ENCODE data around the gene GTF3C1. TPM values are rescaled to one million over a fixed set of nuclear protein-coding genes. Genes with fewer than 3 reads are reported as not detected.

GTF3C1 gene
- total RNA-seq, 2 experiments from 2014 or later: 43.6 to 44.5 TPM

GRCh38 chr16:27583634-27584033 is 33.9 kb upstream of the GTF3C1 start:
- Mint-ChIP-seq H3K4me1 (ENCODE audit: low read depth) (no peaks in the 10 kb centered on the region), H3K27ac (no peak overlapping the region), H3K27me3 (no peaks in the 10 kb centered on the region), H3K9me3 (no peaks in the 10 kb centered on the region), H3K4me3 (no peak overlapping the region), H3K36me3 (ENCODE audit: low read depth) (peaks cover 50% of the 10 kb centered on the region)
- H3K9me3 ChIP-seq (ENCODE audit: control insufficient read depth in 1 of 2, insufficient read depth in 1 of 2, low read length in 2 of 2): no peaks in the 10 kb centered on the region
- no peaks in the 10 kb centered on the region for H3K27me3 ChIP-seq (ENCODE audit: control insufficient read depth in 1 of 2, insufficient read depth in 2 of 2, low read length in 2 of 2)
- peaks cover 7% of the 10 kb centered on the region for H3K36me3 ChIP-seq (ENCODE audit: insufficient read depth, low read length)
- intact Hi-C loops (cut with DNase I, micrococcal nuclease): no loop called here
- ATAC-seq (ENCODE audit: poor library complexity) (no peak), DNase-seq (no peak)
- POLR2A ChIA-PET: no interaction called here
- H3K4me3 ChIP-seq (ENCODE audit: low read length): no peak overlapping the region
- no peak for TF ChIP-seq CTCF (IDR thresholded peaks at IDR 0.05)
- H3K27ac ChIP-seq (ENCODE audit: low read depth in 1 of 2, low read length in 2 of 2): no peak overlapping the region
- CTCF ChIA-PET: no interaction called here
- H3K4me1 ChIP-seq (ENCODE audit: insufficient read depth, low read length): no peaks in the 10 kb centered on the region

- POLR2A ChIA-PET: no interaction called here
- H3K4me3 ChIP-seq (ENCODE audit: low read length): no peak overlapping the region
- CTCF ChIA-PET: no interaction called here
- H3K27me3 ChIP-seq (ENCODE audit: control insufficient read depth in 1 of 2, insufficient read depth in 2 of 2, low read length in 2 of 2): no peaks in the 10 kb centered on the region
- no peak overlapping the region for H3K27ac Mint-ChIP-seq
- no peaks in the 10 kb centered on the region for H3K4me1 ChIP-seq (ENCODE audit: insufficient read depth, low read length)
- no peak for TF ChIP-seq CTCF (IDR thresholded peaks at IDR 0.05)
- DNase-seq (no peak), ATAC-seq (ENCODE audit: poor library complexity) (no peak)
- H3K27me3 Mint-ChIP-seq: no peaks in the 10 kb centered on the region
- no peaks in the 10 kb centered on the region for H3K4me1 Mint-ChIP-seq (ENCODE audit: low read depth)
- peaks cover 50% of the 10 kb centered on the region for H3K36me3 Mint-ChIP-seq (ENCODE audit: low read depth)
- no peak overlapping the region for H3K4me3 Mint-ChIP-seq
- intact Hi-C loops (cut with DNase I, micrococcal nuclease): no loop called here
- H3K36me3 ChIP-seq (ENCODE audit: insufficient read depth, low read length): peaks cover 7% of the 10 kb centered on the region
- H3K9me3 Mint-ChIP-seq: no peaks in the 10 kb centered on the region
- no peaks in the 10 kb centered on the region for H3K9me3 ChIP-seq (ENCODE audit: control insufficient read depth in 1 of 2, insufficient read depth in 1 of 2, low read length in 2 of 2)
- H3K27ac ChIP-seq (ENCODE audit: low read depth in 1 of 2, low read length in 2 of 2): no peak overlapping the region
Measured at GRCh38 chr16:27582883-27583282, 33.2 kb upstream of the GTF3C1 start.

DNA sequence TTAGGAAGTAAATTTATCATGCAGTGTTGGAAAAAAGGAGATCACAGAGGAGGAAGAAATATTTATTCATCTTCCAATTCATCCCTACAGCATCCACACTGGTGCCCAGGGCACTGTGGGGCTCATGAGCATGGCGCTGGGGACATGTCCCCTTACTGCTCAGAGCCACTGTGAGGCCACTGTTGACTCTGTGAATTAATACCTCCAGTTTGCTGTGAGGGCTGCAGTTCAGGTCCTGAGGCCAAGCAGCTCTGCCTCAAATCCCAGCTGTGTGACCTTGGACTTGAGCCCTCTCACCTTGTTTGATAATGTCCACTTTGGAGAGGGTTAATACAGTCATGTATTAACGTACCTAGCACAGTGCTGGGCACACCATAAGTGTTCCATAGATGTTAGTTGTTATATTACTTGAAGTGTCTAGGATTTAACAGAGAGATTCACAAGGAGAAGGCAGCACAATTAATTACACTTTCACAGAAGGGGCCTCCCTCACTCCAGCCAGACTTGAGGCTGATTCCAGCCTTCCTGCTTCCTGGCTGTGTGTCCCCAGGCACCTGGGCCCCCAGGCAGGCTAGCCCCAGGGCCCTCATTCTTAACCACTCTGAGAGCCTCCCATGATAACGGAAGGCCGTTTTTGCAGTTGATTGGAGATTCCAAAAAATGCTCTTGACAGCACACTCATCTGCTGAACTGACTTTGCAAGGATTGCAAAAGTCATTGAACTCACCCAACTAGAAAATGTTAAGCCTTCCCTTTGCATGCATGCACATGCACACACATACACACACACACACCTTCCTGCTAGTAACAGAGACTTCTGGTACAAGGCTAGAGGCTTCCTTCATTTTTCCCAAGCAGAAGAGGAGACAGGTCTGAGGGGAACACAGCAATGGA is 29.6 kb upstream of the GTF3C1 start:
- no peak overlapping the region for H3K27ac Mint-ChIP-seq
- peaks cover 48% of the 10 kb centered on the region for H3K36me3 Mint-ChIP-seq (ENCODE audit: low read depth)
- Histone ChIP-seq H3K36me3 (ENCODE audit: insufficient read depth, low read length) (peaks cover 9% of the 10 kb centered on the region), H3K4me3 (ENCODE audit: low read length) (no peak overlapping the region), H3K4me1 (ENCODE audit: insufficient read depth, low read length) (no peaks in the 10 kb centered on the region), H3K27me3 (ENCODE audit: control insufficient read depth in 1 of 2, insufficient read depth in 2 of 2, low read length in 2 of 2) (no peaks in the 10 kb centered on the region), H3K27ac (ENCODE audit: low read depth in 1 of 2, low read length in 2 of 2) (no peak overlapping the region), H3K9me3 (ENCODE audit: control insufficient read depth in 1 of 2, insufficient read depth in 1 of 2, low read length in 2 of 2) (no peaks in the 10 kb centered on the region)
- H3K4me3 Mint-ChIP-seq: no peak overlapping the region
- H3K27me3 Mint-ChIP-seq: no peaks in the 10 kb centered on the region
- H3K4me1 Mint-ChIP-seq (ENCODE audit: low read depth): no peaks in the 10 kb centered on the region
- intact Hi-C loops (cut with DNase I, micrococcal nuclease): no loop called here
- CTCF ChIA-PET: no interaction called here
- ATAC-seq (ENCODE audit: poor library complexity): no peak
- H3K9me3 Mint-ChIP-seq: no peaks in the 10 kb centered on the region
- no peak for DNase-seq
- POLR2A ChIA-PET: no interaction called here
- TF ChIP-seq CTCF (IDR thresholded peaks at IDR 0.05): no peak
